Measurements from ENCODE around the gene MYBPC3.

MYBPC3 gene

DNA sequence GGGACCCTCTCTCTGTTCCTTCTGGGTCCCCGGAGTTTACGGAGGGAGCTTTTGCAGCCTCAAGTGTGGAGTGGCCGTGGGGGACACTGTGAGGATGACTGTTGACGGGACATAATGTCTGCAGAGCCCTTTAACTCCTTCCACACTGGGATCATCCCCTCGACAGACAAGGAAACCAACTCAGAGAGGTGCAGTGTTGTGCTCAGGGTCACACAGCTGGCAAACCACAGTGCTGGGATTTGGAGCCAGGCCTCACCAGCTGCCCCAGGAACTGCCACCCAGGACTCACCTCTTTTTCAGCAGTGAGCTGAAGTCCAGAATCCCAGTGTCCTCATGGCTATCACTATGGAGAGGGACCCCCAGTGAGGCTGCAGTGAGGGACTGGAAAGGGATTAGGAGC, 5.4 kb downstream of the MYBPC3 start:
- H3K4me3 ChIP-seq (ENCODE audit: low read depth, low read length) = no peak overlapping the region
- TF ChIP-seq, protein P1, sequence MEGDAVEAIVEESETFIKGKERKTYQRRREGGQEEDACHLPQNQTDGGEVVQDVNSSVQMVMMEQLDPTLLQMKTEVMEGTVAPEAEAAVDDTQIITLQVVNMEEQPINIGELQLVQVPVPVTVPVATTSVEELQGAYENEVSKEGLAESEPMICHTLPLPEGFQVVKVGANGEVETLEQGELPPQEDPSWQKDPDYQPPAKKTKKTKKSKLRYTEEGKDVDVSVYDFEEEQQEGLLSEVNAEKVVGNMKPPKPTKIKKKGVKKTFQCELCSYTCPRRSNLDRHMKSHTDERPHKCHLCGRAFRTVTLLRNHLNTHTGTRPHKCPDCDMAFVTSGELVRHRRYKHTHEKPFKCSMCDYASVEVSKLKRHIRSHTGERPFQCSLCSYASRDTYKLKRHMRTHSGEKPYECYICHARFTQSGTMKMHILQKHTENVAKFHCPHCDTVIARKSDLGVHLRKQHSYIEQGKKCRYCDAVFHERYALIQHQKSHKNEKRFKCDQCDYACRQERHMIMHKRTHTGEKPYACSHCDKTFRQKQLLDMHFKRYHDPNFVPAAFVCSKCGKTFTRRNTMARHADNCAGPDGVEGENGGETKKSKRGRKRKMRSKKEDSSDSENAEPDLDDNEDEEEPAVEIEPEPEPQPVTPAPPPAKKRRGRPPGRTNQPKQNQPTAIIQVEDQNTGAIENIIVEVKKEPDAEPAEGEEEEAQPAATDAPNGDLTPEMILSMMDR (IDR thresholded peaks at IDR 0.05; ENCODE audit: insufficient read depth, low read depth, low read length, missing control alignments) = no peak
- no peak for DNase-seq (ENCODE audit: low read depth)

DNA sequence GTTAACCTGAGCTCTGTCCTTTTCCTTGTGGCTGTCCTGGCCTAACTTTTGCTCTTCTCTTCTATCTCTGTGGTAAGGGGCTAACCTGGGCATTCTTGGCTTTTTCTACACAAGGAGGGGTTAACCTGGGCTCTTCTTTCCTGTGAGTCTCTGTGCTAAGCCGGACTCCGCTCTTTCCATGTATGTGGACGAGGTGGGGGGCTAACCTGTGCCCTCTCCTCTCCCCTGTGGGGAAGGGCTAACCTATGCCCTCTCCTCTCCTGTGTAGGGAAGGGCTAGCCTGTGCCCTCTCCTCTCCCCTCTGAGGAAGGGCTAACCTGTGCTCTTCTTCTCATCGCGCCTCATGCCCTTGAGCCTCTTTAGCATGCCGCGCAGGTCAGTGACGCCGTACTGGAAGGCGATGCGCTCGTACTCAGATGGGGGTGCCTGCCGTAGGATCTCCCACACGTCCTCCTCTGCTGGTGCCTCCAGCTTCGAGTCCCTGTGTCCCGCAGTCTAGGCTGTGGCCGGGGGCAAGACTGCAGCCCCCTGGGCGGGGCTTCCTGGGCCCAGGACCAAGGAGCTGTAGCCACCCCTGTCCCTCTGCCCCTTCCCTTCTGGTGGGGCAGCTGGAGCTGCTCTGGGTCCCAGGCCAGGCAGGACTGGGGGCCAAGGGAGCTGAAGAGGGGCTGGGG, 6.5 kb downstream of the MYBPC3 start:
- TF ChIP-seq, protein P1 (IDR thresholded peaks at IDR 0.05; ENCODE audit: insufficient read depth, low read depth, low read length, missing control alignments) = no peak
- no peak overlapping the region for H3K4me3 ChIP-seq (ENCODE audit: low read depth, low read length)
- no peak for DNase-seq (ENCODE audit: low read depth)

DNA sequence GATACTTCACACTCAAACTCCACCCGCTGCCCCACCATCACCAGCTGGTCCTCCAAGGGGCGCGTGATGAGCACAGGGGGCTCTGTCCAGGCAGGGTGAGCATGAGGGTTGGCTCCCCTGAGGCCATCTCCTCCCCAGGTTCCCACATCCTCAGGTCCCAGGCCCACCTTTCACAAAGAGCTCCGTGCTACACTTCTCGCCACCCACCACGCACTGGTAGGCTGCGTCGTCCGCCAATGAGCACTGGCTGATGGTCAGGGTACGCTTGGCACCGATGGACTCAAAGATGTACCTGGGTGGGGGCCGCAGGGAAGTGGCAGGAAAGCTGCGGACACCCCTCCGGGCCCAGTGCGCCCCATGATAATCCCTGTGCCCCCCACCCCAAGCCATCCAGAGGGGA, 9.6 kb downstream of the MYBPC3 start:
- TF ChIP-seq, protein P1 (IDR thresholded peaks at IDR 0.05; ENCODE audit: insufficient read depth, low read depth, low read length, missing control alignments) = no peak
- H3K4me3 ChIP-seq (ENCODE audit: low read depth, low read length) = no peak overlapping the region
- no peak for DNase-seq (ENCODE audit: low read depth)

DNA sequence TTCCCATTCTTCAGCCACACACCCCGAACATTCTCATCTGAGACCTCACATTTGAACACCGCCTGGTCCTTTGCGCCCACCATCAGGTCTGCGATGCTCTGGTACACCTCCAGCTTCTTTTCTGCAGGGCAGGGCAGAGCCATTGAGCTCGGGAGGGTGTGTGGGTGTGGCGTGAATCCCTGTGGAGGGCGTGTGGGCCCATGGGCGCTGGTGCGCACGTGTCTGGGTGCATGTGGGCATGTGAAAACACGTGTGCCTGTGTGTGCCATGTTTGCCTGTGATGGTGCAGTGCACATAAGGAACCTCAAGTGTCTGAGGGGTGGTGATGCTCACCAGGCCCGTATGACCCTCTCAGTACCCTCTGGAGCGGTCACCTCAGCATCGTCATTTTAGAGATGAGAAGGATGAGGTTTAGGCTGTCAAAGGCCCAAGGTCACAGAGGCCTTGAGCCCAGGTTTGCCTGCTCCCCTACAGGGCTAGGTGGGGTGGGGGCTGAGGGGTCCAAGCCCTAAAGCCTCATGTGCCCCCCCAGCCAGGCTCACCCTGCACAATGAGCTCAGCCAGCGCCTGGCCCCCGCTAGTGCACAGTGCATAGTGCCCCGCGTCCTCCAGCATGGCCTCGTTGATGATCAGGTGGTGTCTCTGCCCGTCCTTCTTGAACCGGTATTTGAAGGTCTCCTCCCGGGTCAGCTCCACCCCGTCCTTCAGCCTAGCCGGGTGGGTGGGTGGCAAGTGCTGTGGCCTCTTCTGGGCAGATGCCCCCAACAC, 10.3 kb downstream of the MYBPC3 start:
- TF ChIP-seq, protein P1 (IDR thresholded peaks at IDR 0.05; ENCODE audit: insufficient read depth, low read depth, low read length, missing control alignments) = no peak
- H3K4me3 ChIP-seq (ENCODE audit: low read depth, low read length) = no peak overlapping the region
- no peak for DNase-seq (ENCODE audit: low read depth)

DNA sequence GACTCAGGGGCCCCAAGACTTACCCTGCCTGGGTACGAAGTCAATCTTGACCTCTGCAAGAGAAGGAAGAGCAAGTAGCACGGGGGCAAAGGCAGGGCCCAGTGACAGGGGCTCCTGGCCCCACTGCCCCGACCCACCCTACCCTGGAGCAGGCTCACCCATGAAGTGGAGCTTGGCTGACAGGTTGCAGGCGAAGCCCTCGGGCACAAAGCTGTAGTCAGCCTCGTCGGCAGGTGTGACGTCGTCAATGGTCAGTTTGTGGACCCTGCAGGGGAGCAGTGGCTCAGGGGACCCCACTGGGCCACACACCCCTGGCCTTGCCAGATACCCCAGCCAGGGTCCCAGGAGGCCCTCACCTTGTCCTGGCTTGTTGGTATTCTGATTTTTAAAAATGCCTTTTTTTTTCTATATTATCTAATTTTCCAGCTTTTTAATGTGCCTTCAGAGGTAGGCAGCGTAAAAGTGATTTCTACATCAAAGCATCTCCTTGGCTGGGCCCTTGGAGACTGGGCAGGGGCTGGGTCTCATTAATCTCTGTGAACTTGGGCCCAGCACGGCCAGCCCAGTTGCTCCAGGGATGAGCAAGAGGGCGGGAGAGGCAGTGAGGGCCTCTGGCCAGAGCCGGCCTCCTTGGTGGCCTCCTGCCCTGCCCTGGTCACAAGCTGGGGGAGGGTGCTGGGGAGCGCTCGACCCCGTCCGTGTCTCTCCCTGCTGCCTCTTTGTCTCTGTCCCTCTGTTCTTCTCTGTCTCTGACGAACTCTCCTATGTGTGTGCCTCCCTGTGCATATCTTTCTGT, 11.3 kb downstream of the MYBPC3 start:
- H3K4me3 ChIP-seq (ENCODE audit: low read depth, low read length) = no peak overlapping the region
- no peak for DNase-seq (ENCODE audit: low read depth)
- TF ChIP-seq, protein P1 (IDR thresholded peaks at IDR 0.05; ENCODE audit: insufficient read depth, low read depth, low read length, missing control alignments) = no peak

DNA sequence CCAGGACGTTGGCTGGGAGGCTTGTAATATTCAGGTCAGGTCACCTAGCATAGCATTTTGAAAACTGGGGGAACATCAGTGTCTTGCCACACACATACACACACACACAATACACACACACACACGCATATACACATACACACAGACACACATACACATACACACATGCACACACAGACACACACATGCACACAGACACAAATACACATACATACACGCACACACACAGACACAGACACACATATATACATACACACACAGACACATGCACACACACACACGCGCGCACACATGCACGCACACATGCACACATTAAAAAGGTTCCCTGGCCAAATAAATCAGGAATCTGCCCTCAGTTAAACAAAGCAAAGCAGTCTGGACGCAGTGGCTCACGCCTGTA, 12.5 kb downstream of the MYBPC3 start:
- no peak overlapping the region for H3K4me3 ChIP-seq (ENCODE audit: low read depth, low read length)
- TF ChIP-seq, protein P1 (IDR thresholded peaks at IDR 0.05; ENCODE audit: insufficient read depth, low read depth, low read length, missing control alignments) = no peak
- DNase-seq (ENCODE audit: low read depth) = no peak
